HEK293T (cell line): ENCODE data around the gene CNPY1.

Source experiments
- BHLHE40 ChIP-seq: fragments of 450-650 bp; IDR thresholded peaks from 2 replicates; pipeline ENCODE4 v1.6.1; 2016; ENCODE audit warnings: mild to moderate bottlenecking, moderate library complexity, borderline replicate concordance
- CTBP1 ChIP-seq: fragments of 450-650 bp; IDR thresholded peaks from 2 replicates; pipeline ENCODE4 v1.6.1; 2016; ENCODE audit warnings: borderline replicate concordance
- ELF4 ChIP-seq: fragments of 450-650 bp; IDR thresholded peaks from 2 replicates; pipeline ENCODE4 v1.6.1; 2017; ENCODE audit warnings: antibody characterized with exemption
- FOXA1 ChIP-seq: fragments of 450-650 bp; IDR thresholded peaks from 2 replicates; pipeline ENCODE4 v1.6.1; 2016; ENCODE audit warnings: mild to moderate bottlenecking
- FOXK2 ChIP-seq: fragments of 450-650 bp; IDR thresholded peaks from 2 replicates; pipeline ENCODE4 v1.6.1; 2016; ENCODE audit warnings: mild to moderate bottlenecking
- HDGF ChIP-seq: fragments of 450-650 bp; IDR thresholded peaks from 2 replicates; pipeline ENCODE4 v1.6.1; 2017; ENCODE audit warnings: antibody characterized with exemption, borderline replicate concordance
- NFRKB ChIP-seq: fragments of 450-650 bp; IDR thresholded peaks from 2 replicates; pipeline ENCODE4 v1.6.1; 2016; ENCODE audit warnings: mild to moderate bottlenecking, moderate library complexity

GRCh38 chr7:155482511-155483183, 63.7 kb downstream of the CNPY1 start:
- no peak for TF ChIP-seq ELF4
- TF ChIP-seq HDGF, result no peak
- TF ChIP-seq FOXK2, result no peak
- TF ChIP-seq BHLHE40, result no peak
- no peak for TF ChIP-seq NFRKB
- TF ChIP-seq FOXA1, result no peak
- no peak for TF ChIP-seq CTBP1
